ENCODE results near the gene GNB3. TPM values are rescaled to one million over a fixed set of nuclear protein-coding genes. Genes with fewer than 3 reads are reported as not detected.

The GNB3 gene
- total and polyA plus RNA-seq, 2 of the 4 experiments (the other 2 are of a cell fraction) = 0.72 to 20.5 TPM

DNA sequence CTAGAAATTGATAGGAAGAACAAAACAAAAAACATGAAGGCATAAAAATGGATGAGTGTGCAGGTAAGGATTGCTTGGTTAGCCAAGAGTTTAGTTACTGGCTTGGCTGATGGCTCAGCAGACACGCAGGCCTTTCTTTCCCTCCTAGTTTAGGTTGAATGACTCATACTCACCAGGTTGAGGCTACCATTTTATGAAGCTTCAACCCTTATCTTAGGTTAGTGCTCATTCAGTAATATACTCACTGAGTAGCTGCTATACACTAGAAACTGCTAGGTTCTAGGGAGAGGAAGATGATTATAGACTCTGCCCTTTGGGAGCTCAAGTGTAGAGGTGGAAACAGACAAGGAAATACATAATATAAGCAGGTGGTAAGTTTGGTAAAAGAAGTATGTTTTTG is 6.5 kb upstream of the GNB3 start:
- in situ Hi-C loops (cut with MboI; ENCODE audit: low sequenced_read_pairs) = no loop called here

More for the DNA sequence above, 6.5 kb upstream of the GNB3 start:
- Histone ChIP-seq H2BK5ac (ENCODE audit: low read depth, low read length, poor library complexity, severe bottlenecking) (no peak overlapping the region), H3K9me1 (ENCODE audit: insufficient read depth, low read length) (peaks cover 4% of the 10 kb centered on the region; the same call in 1 of the 2 replicates), H3K23ac (ENCODE audit: low read depth, low read length) (no peak overlapping the region), H3K14ac (replicated peaks; ENCODE audit: low read depth, low read length) (no peak overlapping the region), H3K36me3 (ENCODE audit: control insufficient read depth, insufficient read depth, low read length) (peaks cover 64% of the 10 kb centered on the region), H4K20me1 (ENCODE audit: insufficient read depth, low read length) (peaks cover 12% of the 10 kb centered on the region), H3K4ac (ENCODE audit: low read depth, low read length) (no peak overlapping the region), H3K56ac (ENCODE audit: extremely low read depth, insufficient read depth, low read length) (no peak overlapping the region), H3K9ac (ENCODE audit: low read depth, low read length) (no peak overlapping the region), H4K8ac (ENCODE audit: low read depth in 2 of 2, low read length in 2 of 2) (no peak overlapping the region), H3K9me3 (ENCODE audit: control insufficient read depth, insufficient read depth, low read length) (no peaks in the 10 kb centered on the region), H2AFZ (replicated peaks; ENCODE audit: low read length, poor library complexity) (no peak overlapping the region), H3K4me1 (ENCODE audit: control insufficient read depth, insufficient read depth, low read length) (peaks cover 7% of the 10 kb centered on the region), H2BK15ac (ENCODE audit: low read depth, low read length) (no peak overlapping the region), H2AK5ac (ENCODE audit: low read depth, low read length) (no peak overlapping the region), H3K79me1 (ENCODE audit: low read depth in 1 of 2, low read length in 2 of 2) (peaks cover 14 to 43% of the 10 kb centered on the region in 2 experiments), H2AK9ac (replicated peaks; ENCODE audit: low read depth, low read length, poor library complexity) (no peak overlapping the region), H3K4me2 (ENCODE audit: low read depth, low read length) (no peak overlapping the region), H2BK120ac (ENCODE audit: low read depth, low read length) (no peak overlapping the region), H3K18ac (ENCODE audit: low read depth, low read length) (no peak overlapping the region), H3K27me3 (ENCODE audit: control insufficient read depth, insufficient read depth, low read length) (no peaks in the 10 kb centered on the region), H3K4me3 (ENCODE audit: insufficient read depth, low read depth, low read length) (no peak overlapping the region), H4K91ac (ENCODE audit: insufficient read depth, low read depth, low read length) (no peak overlapping the region), H3K27ac (ENCODE audit: insufficient read depth, low read length) (no peak overlapping the region), H4K5ac (ENCODE audit: low read depth, low read length) (no peak overlapping the region), H2BK20ac (ENCODE audit: low read depth, low read length) (no peak overlapping the region)
- no peak for DNase-seq
- intact Hi-C loops (cut with micrococcal nuclease) = no loop called here
- no peak for ATAC-seq (ENCODE audit: low read depth)
- POLR2A ChIA-PET (ENCODE audit: unreplicated experiment) = no interaction called here
- no CpG with 5 or more reads among the region's 1 CpG for WGBS, 2 experiments (ENCODE audit: extremely low coverage in 2 of 2, insufficient read length in 1 of 2)
- dilution Hi-C loops (cut with HindIII; ENCODE audit: low sequenced_read_pairs, unreplicated experiment) = no loop called here
- CTCF ChIA-PET = interaction anchor here (1.0 kb wide), 1 partner anchor 57 kb away, joined by 4 read pairs; no protein-coding TSS in a partner anchor
- BruUV-seq (replicated peaks) = no TSS peak
- TF ChIP-seq, protein P1, sequence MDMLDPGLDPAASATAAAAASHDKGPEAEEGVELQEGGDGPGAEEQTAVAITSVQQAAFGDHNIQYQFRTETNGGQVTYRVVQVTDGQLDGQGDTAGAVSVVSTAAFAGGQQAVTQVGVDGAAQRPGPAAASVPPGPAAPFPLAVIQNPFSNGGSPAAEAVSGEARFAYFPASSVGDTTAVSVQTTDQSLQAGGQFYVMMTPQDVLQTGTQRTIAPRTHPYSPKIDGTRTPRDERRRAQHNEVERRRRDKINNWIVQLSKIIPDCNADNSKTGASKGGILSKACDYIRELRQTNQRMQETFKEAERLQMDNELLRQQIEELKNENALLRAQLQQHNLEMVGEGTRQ (IDR thresholded peaks at IDR 0.05; ENCODE audit: low read depth, low read length) = no peak
- no peak for TF ChIP-seq RFX5 (IDR thresholded peaks at IDR 0.05; ENCODE audit: low read depth, low read length)
